ENCODE results near the gene ATF4.

GRCh38 chr22:39545386-39546365 lies 25.3 kb downstream of the ATF4 start:
- TF ChIP-seq CTCF (IDR thresholded peaks at IDR 0.05) (no peak), POLR2A (IDR thresholded peaks at IDR 0.05) (no peak)

Measured in lower leg skin (tissue), 3 donors.